Posterior vena cava (tissue), 2 donors: Measurements from ENCODE around the gene AHRR. TPM values are rescaled to one million over a fixed set of nuclear protein-coding genes. Genes with fewer than 3 reads are reported as not detected.
"Not testable (repeated sequence)": the region's sequence is repeated elsewhere in the genome, so short reads cannot be mapped to it uniquely, and the experiment has no call there.

Experiments used
- DNase-seq: peaks from one replicate; pipeline ENCODE4 v3.0.0-alpha.2; 2020; ENCODE audit warnings: low spot score
- intact Hi-C, 2 donors: fragments of 100-400 bp; cut with DNase I; formaldehyde crosslinking; loops; one replicate each; pipeline versions ENCODE4 v1.14.1 to v1.14.2; 2022 to 2023
- total RNA-seq, 2 donors: library from RNA; stranded (reverse); fragmentation: NEBNext Ultra II Directional; extraction: Animal tissue kit (Norgen Biotek cat#: 25700); gene quantifications; one replicate each; pipeline ENCODE4 v1.2.1, GENCODE V29; 2021
- donor health status: DM: yes; HTN: yes; CAD: no.
- donor health status: DM: yes; HTN: yes; CAD: no.

The AHRR gene
- total RNA-seq, 2 donors from 2014 or later = 0.69 to 2.9 TPM

DNA sequence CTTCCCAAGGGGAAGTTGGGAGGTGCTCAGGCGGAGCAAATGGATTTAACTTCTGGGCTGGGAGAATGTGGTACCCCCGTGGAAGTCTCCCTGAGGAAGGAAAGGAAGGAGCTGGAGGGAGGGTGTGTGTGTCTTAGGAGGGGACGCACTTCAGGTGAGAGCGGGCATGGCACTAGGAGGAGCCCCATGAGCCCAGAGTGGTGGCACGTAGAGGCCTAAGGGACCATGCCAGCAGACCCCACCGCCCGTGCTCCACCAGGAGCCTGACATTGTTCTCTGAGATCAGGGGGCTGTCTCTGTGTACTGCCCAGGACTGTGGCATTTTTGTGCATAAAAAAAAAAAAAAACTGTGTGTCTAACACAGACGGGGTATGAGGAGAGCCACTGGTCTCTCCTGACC is 18.5 kb upstream of the AHRR start:
- no peak for DNase-seq
- intact Hi-C loops = no loop called here

DNA sequence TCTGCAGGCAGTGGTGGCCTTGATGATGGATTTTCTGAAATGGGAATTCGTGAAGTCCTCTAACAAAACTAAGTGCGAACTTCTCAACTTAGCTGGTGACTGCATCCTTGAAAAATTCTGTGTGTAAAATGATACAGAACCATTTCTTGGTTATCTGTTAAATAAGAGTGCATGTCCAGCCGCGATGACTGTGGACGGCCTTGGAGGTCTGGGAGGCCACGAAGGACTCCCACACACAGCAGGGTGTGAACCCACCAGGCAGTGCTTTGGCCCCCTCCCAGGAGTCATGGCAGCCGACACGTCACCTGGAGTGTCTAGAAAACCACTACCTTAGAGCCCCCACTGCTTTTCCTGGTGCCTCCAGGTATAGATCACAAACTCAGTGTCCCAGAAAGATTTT is 17.8 kb upstream of the AHRR start:
- DNase-seq, intact Hi-C loops: not testable (repeated sequence)

DNA sequence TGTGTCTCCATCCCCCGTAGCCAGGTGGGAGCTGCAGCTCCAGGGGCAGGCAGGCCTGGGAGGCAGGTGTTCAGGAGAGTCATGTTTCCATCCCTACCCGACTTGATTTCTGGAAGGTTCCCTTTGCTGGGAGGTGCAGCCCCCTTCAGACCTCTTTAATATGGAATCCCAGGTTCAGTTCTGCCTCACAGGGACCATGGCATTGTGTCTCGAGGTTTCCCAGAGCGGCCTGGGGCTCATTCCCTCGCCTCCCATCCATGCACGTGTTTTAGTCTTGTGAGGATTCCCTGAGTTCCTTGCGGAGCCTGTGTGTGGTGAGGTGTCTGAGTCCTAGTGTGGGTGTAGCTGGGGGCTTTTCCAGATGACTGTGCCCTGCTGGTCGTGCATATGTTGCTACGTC is 16.5 kb upstream of the AHRR start:
- no peak for DNase-seq
- intact Hi-C loops = no loop called here

DNA sequence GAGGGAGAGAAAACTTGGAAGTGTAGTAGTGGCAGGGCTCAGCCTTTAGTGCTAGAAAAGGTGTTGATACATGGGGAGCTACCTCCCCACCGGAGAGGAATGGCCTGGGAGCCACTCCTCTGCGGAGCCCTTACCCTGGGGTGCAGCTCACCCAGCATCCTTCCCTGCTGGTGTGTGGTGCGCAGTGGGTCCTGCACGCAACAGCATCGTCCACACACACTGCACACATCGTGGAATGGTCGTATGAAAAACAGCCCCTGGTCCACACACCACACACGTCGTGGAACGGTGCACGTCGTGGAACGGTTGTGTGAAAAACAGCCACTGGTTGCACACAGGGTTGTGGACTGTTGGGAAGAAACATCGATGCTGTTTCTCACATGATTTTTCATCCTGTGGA is 16.1 kb upstream of the AHRR start:
- DNase-seq = no peak

DNA sequence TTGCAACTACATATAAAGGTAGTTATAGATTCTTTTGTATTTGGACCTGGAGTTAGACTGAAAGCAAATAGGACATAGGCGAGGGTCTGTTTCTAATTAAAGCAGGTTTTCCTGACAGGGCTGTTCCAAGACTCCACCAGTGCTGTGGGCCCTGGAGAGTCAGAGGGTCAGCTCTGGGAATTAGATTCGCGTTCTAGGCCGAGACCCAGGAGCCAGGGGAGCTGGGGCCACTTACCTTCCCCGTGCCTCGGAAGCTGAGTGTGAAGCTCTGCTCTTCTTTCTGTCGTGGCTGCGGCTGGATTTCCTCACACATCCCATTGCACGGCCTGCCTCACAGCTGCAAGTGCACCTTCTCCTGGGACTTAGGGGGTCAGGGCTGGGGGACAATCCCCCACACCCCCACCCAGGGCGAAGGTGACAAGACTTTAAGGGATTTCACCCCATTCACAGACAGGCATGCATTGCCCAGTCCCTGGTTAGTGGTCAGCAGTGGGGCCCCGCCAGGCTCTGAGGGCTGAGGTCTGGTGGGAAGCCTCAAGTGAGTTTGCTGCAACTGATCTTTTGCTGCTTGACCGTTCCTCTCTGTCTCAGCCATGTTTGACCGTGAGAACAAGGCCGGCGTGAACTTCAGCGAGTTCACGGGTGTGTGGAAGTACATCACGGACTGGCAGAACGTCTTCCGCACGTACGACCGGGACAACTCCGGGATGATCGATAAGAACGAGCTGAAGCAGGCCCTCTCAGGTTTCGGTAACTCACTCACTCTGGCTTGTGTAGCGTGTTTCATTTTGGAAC is 15.3 kb upstream of the AHRR start:
- intact Hi-C loops = no loop called here
- no peak for DNase-seq

More for the DNA sequence above, 16.1 kb upstream of the AHRR start:
- intact Hi-C loops = no loop called here

DNA sequence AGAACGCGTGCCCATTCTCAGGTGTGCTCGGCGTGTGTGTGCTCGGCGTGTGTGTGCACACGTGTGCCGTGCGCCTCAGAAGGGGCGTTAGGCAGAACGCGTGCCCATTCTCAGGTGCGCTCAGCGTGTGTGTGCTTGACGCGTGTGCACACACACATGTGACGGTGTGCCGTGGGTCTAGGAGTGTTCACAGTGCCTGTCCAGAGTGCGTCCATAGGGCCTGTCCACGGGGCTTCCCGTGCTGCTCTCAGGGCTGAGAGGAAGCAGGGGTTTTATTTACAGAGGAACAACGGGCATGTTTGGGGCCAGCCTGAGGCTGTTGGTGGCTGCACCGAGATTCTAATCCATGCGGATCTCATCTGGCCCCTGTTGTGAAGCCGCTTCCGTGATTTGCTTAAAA is 14.2 kb upstream of the AHRR start:
- intact Hi-C loops = no loop called here
- DNase-seq = no peak

DNA sequence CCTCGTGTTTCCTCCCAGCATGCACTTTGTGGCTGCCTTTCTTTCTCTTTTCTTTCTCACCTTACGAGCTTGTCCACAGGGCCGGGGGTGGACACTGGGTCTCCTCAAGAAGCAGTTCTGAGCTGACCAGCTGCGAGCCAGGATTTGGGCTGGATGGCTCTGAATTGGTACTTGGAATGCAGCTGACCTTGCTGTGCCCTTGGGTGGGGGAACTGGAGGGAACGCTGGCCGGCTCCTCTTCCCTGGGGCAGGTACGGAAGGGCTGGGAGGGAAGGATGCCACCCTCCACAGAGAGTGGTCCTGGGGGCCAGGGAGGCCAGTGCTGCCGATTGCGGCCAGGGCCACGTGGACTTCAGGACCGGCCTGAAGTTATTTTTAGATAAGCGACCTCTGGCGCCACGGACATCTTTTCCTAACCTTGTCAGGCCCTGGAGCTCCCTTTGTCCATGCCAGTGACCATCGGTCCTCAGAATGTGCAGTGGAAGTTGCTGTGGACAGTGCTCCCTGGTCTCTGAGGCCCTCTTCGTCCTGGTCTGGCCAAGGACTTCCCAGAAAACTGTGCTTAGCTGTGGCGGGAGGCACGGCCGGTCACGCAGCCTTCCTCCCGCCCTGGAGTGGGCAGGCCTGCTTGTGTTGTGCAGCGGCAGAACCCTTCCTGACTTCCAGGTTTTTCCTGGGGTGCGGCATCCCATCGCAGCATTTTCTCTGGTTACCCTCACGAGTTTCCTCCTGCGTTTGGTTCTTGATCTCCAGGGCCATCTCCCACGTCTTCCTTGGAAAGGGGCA is 13.5 kb upstream of the AHRR start:
- DNase-seq = no peak
- intact Hi-C loops = no loop called here

DNA sequence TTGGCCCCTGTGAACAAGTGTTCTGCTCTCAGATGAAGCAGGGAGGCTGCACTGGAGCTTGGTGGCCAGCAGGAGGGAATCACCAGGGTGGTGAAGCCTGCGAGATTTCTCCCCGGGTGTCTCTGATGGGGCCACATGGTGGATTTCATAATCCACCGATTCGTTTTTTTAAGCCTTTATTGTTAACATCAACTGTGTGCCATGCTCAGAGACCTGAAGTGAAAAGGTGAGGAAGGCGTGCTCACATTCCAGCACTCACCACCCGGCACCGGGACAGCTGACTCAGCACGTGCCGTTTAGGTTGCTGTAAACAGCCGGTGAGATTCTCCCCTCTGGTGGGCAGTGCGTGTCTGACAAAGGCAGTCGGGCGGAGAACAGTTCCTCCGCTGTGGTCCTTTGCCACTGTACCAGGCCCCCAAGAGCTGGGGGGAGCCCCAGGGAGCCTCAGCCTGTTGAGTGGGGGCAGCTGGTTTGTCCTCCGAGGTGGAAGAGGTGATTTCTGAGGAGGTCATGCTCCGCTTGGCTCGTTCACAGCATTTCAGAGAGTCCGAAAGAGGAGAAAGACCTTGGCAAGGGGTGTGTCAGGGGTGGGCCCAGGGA is 12.7 kb upstream of the AHRR start:
- intact Hi-C loops = no loop called here
- no peak for DNase-seq

DNA sequence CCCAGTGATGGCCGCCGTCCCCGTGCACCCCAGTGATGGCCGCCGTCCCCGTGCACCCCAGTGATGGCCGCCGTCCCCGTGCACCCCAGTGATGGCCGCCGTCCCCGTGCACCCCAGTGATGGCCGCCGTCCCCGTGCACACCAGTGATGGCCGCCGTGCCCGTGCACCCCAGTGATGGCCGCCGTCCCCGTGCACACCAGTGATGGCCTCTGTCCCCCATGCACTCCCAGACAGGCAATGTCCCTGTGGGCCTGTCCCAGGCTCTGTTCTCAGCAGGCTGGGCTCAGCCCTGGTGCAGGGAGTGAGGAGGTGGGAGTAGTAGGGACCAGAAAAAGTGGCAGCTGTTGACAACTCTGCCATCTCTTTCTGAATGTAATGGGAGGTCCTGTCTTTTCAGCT is 11.7 kb upstream of the AHRR start:
- DNase-seq, intact Hi-C loops: not testable (repeated sequence)

DNA sequence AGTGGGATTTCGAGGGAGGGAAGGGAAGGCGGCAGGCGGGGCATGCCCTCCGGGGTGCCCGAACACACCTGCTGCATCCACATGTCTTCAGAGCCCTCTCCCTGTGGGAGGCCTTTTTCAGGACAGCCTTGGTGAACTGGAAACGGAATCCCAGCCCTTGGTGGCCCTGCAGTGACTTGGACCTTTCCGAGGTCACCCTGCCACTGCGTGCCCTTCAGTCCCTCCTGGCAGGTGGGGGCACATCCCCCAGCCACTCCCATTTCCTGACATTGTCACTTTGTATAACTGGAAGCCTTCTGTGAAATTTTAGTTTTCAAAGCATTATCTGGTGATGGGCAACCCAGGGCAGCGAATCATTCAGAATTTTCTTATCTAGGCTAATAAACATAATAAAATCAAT is 11.0 kb upstream of the AHRR start:
- DNase-seq = no peak
- intact Hi-C loops = no loop called here

DNA sequence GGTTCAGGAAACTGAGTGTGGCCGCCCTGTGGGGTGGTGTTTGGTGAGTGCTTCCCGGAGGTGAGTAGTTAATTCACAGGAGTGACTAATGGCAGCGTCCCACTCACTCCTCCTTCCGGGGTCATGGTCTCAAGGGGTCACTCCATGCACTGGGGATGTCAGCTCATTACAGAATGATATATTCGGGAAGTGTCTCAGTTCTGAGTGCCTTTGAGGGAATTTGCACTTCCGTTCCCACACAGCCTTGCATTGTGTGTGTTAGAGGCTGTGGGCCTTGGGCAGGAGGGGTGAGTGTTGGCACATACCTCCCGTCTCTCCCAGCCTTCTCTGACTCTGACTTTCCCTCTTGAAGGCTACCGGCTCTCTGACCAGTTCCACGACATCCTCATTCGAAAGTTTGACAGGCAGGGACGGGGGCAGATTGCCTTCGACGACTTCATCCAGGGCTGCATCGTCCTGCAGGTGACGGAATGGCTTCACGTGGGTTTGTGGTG is 10.5 kb upstream of the AHRR start:
- intact Hi-C loops = no loop called here
- no peak for DNase-seq

DNA sequence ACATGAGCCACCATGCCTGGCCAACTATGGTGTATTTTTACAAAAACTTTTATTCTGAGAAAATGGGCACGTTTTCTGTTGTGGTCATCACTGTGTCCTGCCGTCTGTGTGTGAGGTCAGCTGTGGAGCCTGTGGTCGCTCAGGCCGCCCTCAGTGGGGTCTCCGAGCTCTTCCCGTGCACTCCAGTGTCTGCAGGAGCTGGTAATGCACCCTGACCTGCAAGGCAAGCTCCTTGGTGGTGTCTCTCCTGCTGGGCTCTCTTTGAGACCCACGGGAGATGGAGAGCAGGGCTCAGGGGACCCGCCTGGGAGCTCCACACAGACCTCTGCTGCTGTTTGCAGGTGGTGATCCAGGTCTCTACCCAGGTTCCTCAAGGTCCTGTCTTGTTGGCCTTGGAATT is 9.6 kb upstream of the AHRR start:
- intact Hi-C loops = no loop called here
- no peak for DNase-seq

DNA sequence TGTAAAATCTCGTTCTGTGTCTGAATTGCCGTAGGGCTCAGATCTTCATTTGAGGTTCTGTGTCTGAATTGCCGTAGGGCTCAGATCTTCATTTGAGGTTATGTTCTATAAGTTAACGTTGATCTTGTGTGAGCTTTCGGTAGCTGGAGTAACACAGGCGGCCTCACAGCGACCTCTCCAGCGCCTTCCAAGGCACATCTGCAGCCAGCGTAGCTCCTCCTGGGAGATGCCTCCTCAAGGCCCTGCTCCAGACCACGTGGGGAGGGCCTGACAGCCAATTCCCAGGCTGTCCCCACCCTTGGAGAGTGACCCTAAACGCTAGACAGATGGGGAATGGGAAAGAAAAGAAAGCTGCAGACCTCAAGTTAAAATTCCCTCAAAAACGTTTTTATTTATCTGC is 8.7 kb upstream of the AHRR start:
- no peak for DNase-seq
- intact Hi-C loops = no loop called here

DNA sequence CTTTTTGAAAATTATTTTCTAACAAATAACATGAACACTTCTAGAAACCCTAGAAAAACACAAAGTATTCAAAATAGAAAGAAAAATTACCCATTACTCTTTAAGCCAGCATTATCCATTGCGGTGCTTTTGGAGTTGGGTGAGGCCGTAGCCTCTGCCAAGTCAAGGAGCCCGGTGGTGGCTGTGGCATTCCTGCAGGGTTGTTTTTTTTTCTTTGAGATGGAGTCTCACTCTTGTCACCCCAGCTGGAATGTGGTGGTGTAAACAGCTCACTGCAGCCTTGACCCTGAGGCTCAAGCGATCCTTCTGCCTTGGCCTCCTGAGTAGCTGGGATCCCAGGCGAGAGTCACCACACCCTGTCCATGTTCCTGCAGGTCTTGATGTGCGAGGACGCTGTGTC is 8.2 kb upstream of the AHRR start:
- DNase-seq = no peak
- intact Hi-C loops = no loop called here

DNA sequence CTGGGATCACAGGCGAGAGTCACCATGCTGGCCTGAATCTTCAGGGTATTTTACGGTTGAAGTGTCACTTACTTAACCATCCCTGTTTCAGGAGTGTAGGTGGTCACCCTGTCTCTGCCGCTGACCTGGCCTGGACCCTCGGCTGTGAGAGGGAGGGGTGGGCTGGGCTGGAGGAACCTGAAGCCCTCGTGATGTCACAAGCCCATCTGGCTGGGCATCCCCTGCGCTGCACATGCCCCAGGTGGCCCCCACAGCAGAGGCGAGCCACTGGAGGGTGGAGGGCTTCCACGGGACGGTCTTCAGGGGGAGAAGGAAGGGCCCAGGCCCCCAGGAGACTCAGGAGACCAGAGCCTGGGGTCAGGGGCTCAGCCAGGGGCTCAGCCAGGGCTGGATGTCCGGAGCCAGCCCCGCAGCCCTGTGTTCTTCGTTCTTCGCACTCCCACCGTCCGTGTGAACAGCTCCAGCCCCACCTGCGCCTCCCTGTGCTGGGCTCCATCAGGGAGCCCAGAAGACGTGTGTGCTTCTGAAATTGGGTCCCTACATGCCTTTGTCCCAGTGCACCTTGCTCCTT is 7.6 kb upstream of the AHRR start:
- no peak for DNase-seq
- intact Hi-C loops = no loop called here

DNA sequence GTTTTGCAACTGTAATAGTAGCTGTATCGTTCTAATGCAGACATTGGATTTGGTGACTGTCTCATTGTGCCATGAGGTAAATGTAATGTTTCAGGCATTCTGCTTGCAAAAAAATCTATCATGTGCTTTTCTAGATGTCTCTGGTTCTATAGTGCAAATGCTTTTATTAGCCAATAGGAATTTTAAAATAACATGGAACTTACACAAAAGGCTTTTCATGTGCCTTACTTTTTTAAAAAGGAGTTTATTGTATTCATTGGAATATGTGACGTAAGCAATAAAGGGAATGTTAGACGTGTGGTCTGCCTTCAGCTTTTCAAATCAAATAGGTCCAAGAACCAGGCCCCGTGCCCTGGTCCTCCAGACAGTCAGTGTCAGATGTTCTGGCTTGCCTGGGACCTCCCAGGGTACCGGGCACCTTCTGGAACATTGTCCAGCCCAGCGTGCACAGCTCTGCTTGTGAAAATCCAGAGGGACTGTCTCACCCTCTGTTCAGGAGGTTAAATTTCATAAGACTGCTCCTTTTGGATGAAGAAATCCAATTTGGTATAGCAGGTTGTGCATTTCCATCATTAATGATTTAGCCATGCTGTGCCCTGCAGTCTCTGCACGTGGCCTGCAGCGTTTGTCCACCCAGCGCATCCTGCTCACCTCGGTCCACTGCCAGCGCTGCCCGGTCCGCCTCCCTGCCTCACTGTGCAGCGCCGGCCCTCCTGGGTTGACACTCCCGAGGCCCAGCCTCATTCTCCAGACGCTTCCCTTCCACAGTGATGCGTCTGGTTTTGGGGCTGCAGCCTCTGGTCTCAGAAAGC is 6.6 kb upstream of the AHRR start:
- intact Hi-C loops = no loop called here
- DNase-seq = no peak

DNA sequence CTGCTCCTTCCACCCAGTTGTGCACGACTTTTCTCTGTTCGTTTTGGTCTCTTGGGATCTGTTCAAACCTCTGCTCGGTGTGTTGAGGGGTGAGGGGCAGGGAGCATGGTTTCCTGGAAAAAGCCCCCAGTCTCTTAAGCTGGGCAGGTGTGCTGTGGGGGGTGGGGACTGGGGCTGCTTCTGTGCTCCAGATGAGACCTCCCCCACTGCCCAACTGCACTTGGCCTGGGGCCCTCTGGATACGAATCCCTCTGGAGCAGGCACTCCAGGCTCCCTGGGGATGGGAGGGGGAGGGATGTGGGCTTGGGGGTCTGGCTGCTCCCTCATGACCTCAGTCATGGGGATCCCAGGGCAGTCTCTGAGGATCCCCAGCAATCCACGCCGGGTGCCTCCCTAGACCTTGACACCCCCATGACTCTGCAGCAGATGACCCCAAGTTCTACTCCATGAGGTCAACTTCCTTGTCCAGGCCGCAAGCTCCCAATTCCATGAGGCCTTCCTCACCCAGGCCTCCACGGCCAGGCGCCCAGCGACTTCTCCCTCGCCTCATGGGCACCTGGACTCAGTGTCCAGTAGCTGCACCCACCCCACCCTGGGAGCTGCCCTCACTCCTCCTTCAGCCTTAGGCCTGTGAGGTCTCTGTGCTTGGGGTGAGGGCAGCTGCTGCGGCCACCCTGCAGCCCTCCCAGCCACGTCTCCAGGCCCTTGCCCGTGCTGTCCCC is 5.9 kb upstream of the AHRR start:
- no peak for DNase-seq
- intact Hi-C loops = no loop called here

DNA sequence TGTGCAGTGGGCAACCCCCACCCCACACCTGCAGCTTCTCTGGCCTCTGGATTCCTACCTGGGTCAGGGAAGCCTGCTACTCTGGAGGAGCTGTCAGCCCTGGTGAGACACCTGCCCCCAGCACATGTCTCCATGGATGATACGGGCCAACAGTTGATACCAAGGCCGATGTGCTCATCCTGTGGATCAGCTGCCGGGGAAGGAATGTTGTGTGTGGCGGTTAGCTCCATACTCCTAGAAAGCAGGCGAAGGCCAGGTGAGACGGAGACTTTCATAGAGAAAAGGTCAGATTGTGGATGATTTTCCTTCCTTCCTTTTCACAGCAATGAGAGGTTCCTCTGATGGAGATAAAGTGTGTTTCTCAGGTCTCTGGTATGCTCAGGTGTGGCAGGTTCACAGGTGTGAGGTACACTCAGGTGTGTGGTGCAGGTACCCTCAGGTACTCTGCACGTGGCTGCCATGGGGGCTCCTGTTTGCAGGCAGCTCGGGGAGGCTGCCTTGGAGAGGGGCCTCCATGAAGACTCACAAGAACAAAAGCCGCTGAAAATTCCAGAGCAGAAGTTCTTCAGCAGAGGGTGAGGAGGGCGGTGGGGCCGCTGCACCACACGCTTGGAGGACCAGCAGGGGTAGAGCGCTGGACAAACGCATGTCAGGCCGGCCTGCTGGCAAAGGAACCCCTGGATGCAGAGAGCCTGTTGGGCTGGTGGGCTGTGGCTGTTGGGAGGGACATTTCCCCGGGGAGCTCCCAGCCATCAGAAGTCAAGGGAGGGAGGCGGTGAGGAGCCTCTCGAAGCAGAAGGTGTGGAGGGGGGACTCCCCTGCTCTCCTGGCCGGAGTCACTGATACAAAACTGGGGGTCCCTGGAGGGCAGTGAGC is 5.1 kb upstream of the AHRR start:
- DNase-seq = no peak
- intact Hi-C loops = no loop called here
